Kidney (tissue), 14 donors: Measurements from ENCODE around the gene EEFSEC. TPM values are rescaled to one million over a fixed set of nuclear protein-coding genes. Genes with fewer than 3 reads are reported as not detected.
A peak's percentile ranks its signal among the peaks of the same experiment; 100 is the strongest.

ENCODE experiments used
- DNase-seq, 5 donors: peaks; one replicate each; pipeline ENCODE4 v3.0.0-alpha.2; 2013 to 2020
- FAIRE-seq: peaks from 2 replicates; lab custom pipeline; 2012; peaks lifted over from hg19 to GRCh38; lab: Jason Lieb, UNC
- H3K27ac ChIP-seq, 2 donors: one replicate each; pipeline ENCODE4 v1.7.0; 2013; ENCODE audit warnings: low read depth in 2 of 2, low read length in 2 of 2, inconsistent platforms in 1 of 2
- H3K27me3 ChIP-seq: one replicate; pipeline ENCODE4 v1.7.1; 2013; ENCODE audit warnings: low read length, inconsistent platforms; ENCODE audit not compliant: control insufficient read depth, insufficient read depth
- H3K36me3 ChIP-seq, 3 donors: one replicate each; pipeline versions ENCODE4 v1.7.0 to v1.7.1; 2013; ENCODE audit warnings: low read length in 3 of 3, control low read depth in 1 of 3, inconsistent platforms in 1 of 3; ENCODE audit not compliant: insufficient read depth in 3 of 3, control insufficient read depth in 2 of 3
- H3K4me1 ChIP-seq, 3 donors: one replicate each; pipeline versions ENCODE4 v1.7.0 to v1.7.1; 2013; ENCODE audit warnings: low read length in 3 of 3, inconsistent platforms in 1 of 3, low read depth in 1 of 3; ENCODE audit not compliant: control insufficient read depth in 2 of 3, insufficient read depth in 2 of 3
- H3K4me3 ChIP-seq, 3 donors: one replicate each; pipeline versions ENCODE4 v1.7.0 to v1.8.1; 2013; ENCODE audit warnings: low read length in 3 of 3, control low read depth in 1 of 3, inconsistent platforms in 1 of 3
- H3K9ac ChIP-seq, 3 donors: one replicate each; pipeline versions ENCODE4 v1.7.0 to v1.7.1; 2013; ENCODE audit warnings: low read length in 3 of 3, control low read depth in 1 of 3, inconsistent platforms in 1 of 3
- H3K9me3 ChIP-seq, 3 donors: one replicate each; pipeline versions ENCODE4 v1.7.0 to v1.7.1; 2013; ENCODE audit warnings: low read length in 3 of 3, control low read depth in 1 of 3, inconsistent platforms in 1 of 3; ENCODE audit not compliant: control insufficient read depth in 2 of 3, insufficient read depth in 1 of 3
- intact Hi-C: fragments of 100-400 bp; cut with DNase I; formaldehyde crosslinking; loops from one replicate; pipeline ENCODE4 v1.11.1; 2022
- polyA plus RNA-seq: library from polyadenylated mRNA; stranded (reverse); fragments of 350-450 nt; fragmentation: Illumina TruSeq; extraction: RNeasy Lipid Tissue Mini Kit (QIAGEN cat#74804); gene quantifications from one replicate; pipeline ENCODE4 v1.2.3, GENCODE V29; 2014; ENCODE audit warnings: low read depth, low replicate concordance; ENCODE audit not compliant: insufficient read depth
- total RNA-seq: library from RNA; stranded (reverse); fragmentation: NEBNext Ultra II Directional; extraction: Animal tissue kit (Norgen Biotek cat#: 25700); gene quantifications from one replicate; pipeline ENCODE4 v1.2.1, GENCODE V29; 2021
- TF ChIP-seq, protein P1 (sequence below): IDR thresholded peaks from 3 replicates; pipeline ENCODE4 v1.5.1; 2012; ENCODE audit warnings: mild to moderate bottlenecking, moderate library complexity, borderline replicate concordance; ENCODE audit not compliant: insufficient read depth; ENCODE audit errors: extremely low read depth
- donor health status: control.
- donor health status: control.
- donor health status: control.
- donor health status: control.
- donor health status: control.
- donor health status: DM: yes; HTN: yes; CAD: no.
- donor health status: Normal renal cell carcinoma (clear cell type).

Gene EEFSEC
- total and polyA plus RNA-seq, 2 donors from 2014 or later: 15.2 to 23.2 TPM

DNA sequence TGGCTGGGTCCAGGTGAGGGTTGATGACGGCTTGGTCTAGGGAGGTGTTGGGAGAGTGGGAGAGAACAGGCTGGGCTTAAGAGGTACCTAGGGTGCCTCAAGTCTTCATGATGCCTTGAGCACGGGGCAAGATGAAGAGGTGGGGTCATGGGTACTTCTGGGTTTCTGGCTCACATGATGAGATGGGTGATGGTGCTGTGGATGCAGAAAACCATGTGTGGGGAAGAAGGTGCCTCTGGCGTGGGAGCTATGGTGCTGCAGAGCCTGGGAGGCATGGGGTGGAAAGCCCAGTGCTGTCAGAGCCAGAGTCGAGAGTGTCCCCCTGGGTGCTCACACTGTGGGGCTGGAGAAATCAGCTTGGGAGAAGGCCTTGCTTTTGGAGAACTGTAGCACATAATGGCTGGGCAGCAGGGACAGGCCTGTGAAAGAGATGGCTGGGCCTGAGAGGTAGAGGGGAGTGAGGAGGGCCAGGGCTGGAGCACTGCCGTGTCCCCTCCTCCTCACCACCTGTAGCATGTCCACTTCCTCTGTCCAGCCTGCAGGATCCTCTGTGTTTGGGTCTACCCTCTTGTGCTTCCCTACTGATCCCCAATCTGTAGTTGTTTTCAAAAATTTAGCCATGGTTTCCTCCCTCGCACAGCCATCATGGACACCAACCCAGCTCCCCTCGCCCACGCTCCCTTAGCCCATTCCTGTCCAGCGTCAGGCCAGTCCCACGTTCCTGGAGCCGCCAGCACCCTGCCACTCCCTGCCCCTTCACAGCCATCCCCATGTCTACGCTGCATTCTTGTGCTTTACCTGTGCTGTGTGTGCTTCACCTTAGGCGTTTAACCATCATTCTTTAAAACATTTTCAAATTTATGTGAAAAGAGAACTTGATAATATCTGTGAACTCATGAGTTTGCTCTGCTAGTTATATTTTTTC lies 132.0 kb downstream of the EEFSEC start:
- Histone ChIP-seq H3K36me3 (peaks cover 0 to 3% (median 0%) of the 10 kb centered on the region in 3 donors), H3K9me3 (no peaks in the 10 kb centered on the region), H3K4me1 (no peaks in the 10 kb centered on the region), H3K4me3 (no peak overlapping the region), H3K27me3 (no peaks in the 10 kb centered on the region), H3K27ac (no peak overlapping the region), H3K9ac (no peak overlapping the region)
- DNase-seq (peak in 2 of 5 donors; percentile 42 to 46), FAIRE-seq (no peak)
- TF ChIP-seq, protein P1, sequence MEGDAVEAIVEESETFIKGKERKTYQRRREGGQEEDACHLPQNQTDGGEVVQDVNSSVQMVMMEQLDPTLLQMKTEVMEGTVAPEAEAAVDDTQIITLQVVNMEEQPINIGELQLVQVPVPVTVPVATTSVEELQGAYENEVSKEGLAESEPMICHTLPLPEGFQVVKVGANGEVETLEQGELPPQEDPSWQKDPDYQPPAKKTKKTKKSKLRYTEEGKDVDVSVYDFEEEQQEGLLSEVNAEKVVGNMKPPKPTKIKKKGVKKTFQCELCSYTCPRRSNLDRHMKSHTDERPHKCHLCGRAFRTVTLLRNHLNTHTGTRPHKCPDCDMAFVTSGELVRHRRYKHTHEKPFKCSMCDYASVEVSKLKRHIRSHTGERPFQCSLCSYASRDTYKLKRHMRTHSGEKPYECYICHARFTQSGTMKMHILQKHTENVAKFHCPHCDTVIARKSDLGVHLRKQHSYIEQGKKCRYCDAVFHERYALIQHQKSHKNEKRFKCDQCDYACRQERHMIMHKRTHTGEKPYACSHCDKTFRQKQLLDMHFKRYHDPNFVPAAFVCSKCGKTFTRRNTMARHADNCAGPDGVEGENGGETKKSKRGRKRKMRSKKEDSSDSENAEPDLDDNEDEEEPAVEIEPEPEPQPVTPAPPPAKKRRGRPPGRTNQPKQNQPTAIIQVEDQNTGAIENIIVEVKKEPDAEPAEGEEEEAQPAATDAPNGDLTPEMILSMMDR: no peak
- intact Hi-C loops: no loop called here

DNA sequence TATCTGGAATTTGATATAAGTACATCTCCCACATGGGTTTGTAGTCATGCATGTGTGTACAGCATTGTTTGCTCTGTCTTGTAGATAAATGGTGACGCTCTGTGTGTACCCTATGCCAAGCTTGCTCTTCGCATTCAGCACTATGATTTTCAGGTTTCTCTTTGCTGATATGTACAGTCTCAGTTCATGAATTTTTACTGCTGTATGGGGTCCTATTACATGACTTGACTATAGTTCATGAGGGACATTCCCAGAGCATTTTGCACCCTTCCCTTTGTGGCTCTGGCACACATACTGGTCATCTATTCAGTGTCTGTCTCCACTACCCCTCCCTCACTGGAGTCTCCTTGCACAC lies 132.7 kb downstream of the EEFSEC start:
- Histone ChIP-seq H3K9ac (no peak overlapping the region), H3K4me3 (no peak overlapping the region), H3K4me1 (no peaks in the 10 kb centered on the region), H3K36me3 (peaks cover 0 to 3% (median 0%) of the 10 kb centered on the region in 3 donors), H3K27ac (no peak overlapping the region), H3K9me3 (no peaks in the 10 kb centered on the region), H3K27me3 (no peaks in the 10 kb centered on the region)
- intact Hi-C loops: no loop called here
- DNase-seq (peak in 2 of 5 donors; percentile 28 to 68), FAIRE-seq (no peak)
- TF ChIP-seq, protein P1: no peak

DNA sequence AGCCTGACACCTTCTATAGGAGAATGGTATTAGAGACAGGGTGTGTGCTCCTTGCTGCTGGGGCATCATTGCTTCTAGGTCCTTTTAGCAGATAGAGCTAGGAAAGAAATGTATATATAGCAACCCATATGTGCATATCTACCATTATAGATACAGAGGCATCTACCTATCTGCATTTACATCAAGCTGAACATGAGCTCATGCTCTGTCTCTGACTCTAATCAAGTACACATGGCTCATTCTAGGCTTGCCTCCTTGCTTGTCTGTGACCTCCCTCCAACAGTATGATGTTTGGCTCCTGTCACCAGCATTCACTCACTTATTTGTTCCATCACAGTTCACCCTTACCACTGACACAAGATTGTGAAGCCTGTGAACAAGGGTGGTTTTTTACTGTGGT lies 133.4 kb downstream of the EEFSEC start:
- TF ChIP-seq, protein P1: no peak
- H3K9ac ChIP-seq: no peak overlapping the region
- H3K27me3 ChIP-seq: no peaks in the 10 kb centered on the region
- intact Hi-C loops: no loop called here
- no peaks in the 10 kb centered on the region for H3K4me1 ChIP-seq
- peaks cover 0 to 3% (median 0%) of the 10 kb centered on the region in 3 donors for H3K36me3 ChIP-seq
- H3K27ac ChIP-seq: no peak overlapping the region
- FAIRE-seq (no peak), DNase-seq (no peak)
- no peak overlapping the region for H3K4me3 ChIP-seq
- H3K9me3 ChIP-seq: no peaks in the 10 kb centered on the region
